Stimulated activated CD8-positive, alpha-beta memory T cell treated with anti-CD3 and anti-CD28 coated beads, Interleukin-7, amount 100 ng/mL, for 1 hour (primary cell): ENCODE data around the gene GAK.

Experiments used
- DNase-seq, 2 donors: peaks; one replicate each; pipeline ENCODE4 v3.0.0-alpha.2; 2020; ENCODE audit warnings: low read depth in 2 of 2

GAK gene

DNA sequence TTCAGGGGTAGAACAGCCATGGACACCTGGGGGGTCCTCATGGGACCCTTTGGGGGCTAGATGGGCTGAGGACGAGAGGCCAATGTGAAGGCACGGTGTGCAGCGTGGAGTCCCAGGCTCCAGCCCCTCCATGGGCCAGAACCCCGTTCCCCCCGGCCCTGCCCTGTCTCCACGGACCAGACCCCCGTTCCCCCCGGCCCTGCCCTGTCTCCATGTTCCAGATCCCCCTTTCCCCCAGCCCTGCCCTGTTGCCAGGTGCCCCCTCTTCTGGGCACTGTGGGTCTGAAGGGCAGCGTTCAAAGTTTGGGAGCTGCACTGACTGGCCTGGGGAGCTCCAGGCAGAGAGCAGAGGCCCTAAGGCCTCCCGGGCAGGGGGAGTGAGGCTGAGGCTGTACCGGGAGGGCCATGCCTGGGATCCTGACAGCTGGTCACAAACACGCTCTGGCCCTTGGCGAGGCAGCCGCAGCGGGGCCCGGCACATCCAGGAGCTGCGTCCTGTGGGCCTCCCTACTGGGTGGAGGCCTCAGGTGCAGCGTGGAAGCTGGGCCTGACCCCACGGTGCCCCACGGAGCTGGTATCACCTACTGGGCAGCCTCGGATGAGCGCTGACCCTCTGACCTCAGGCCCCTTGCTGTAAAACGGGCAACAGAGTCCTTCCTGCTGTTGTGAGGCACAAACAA lies 32.4 kb upstream of the GAK start:
- DNase-seq, result no peak

DNA sequence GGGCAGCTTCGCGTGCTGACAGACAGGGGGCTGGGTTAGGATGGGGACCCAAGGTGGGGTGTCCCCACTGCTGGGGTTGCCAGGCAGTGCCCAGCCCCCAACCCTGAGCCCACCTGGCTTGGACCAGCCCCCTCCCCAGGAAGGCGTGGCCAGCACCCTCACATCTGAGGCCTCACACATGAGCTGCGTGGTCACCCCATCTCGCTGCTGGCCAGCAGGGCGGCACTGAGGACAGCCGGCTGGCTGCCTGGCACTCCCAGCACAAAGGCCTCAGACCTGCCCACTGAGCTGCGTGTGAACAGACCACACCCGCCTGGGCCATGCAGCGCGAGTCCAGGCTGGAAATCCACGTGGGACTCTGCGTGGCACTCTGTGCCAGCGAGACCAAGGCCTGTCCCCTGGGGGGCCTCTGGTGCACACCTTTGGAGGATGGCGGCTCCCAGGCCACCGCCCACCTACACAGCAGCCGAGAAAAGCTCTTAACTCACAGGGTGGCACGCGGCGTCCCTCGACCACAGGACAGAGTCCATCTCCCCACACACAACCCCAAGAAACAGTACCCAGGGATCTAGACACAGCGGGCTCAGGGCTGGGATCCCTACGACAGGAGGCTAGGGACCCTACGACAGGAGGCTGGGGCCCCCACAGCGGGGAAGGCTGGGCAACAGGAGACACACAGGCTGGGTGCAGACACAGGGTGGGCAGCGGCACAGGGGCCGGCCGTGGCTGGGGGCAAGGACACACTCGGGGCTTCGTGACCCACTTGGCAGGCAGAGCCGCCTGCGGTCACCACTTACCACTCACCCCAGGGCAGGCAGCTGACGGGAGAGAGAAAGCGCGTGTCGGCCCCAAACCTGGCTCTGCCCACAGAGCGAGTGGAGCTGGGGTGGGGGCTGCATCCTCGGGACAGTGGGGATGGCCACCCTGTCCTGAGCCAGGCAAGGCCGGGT lies 31.4 kb upstream of the GAK start:
- DNase-seq, result no peak

DNA sequence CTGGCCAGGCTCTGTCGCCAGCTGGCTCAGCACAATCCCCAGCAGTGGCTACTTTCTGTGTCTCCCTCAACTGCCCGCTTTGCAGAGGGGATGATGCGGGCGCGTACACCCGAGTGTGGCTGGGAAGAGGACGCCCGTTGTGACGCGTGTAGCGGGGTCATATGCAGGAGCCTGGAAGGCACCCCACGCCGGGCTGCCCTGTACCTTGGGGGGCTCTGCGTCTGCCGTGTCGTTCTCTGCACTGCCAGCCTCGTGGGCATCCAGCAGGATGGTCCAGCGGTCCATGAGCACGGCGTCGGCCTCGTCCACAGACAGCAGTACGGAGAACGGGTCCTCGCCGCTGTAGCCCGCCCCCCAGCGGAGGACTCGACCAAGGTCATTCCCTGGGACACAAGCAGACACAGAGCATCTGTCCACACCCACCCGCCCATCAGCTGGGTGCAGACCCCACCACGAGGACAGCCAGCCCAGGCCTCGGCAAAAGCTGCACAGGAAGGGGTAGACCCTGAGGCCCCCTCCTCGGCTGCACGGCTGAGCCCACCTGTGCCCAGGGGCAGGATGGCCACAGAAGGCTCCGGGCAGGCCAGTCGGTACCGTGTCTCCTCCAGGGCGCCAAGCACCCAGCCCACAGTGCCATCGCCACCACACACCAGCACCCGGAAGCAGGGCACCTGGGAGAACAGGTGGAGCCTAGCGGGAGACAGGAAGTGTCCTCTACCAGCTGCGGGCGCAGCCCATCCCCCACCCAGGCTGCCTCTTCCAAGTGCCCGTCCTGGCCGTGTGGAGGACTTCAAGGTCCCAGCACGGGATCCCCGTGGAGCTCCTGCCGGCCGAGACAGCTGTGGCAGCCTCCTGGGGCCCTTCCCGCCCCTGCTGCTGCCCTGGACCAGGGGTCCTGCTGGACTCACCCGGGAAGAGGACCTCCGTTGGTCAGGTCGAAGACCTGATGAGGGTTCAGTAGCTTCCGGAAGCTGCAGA lies 30.4 kb upstream of the GAK start:
- DNase-seq, result no peak

DNA sequence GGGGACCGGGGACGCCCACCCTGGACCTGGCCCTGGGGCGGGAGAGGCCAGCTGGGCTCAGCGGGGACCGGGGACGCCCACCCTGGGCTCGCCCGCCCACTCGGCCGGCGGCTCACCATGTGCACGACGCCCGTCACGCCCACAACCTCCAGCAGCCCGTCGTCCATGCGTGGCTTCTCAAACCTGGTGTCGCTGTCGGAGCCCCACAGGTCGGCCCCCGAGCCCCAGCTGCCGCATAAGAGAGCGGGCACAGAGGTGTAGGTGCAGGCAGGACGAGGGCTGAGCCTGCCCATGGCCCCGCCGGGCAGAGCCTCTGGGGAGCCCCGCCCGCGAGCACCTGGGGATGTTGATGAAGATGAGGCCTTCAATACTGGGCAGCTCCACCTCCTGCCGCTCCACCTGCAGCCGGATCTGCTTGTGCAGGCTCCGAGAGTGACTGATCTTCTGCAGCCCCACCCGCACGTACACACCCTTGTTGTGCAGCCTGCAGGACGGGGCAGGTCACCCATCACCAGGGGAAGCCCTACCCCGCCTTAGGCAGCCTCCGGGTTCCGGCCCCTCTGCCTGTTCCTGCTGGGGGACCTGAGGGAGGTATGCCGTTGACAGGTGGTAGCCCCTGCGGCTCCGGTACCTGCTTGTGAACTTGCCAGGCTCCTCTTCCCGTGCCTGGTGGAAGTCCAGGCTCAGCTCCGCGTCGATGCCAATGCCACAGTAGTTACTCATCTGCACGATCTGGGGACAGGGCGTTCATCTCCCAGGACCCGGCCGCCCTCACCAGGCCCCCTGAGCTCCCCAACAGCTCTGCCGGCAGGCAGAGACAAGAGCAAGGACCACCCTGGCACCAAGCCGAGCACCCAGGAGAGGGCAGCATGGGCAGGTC lies 29.5 kb upstream of the GAK start:
- DNase-seq, result no peak

DNA sequence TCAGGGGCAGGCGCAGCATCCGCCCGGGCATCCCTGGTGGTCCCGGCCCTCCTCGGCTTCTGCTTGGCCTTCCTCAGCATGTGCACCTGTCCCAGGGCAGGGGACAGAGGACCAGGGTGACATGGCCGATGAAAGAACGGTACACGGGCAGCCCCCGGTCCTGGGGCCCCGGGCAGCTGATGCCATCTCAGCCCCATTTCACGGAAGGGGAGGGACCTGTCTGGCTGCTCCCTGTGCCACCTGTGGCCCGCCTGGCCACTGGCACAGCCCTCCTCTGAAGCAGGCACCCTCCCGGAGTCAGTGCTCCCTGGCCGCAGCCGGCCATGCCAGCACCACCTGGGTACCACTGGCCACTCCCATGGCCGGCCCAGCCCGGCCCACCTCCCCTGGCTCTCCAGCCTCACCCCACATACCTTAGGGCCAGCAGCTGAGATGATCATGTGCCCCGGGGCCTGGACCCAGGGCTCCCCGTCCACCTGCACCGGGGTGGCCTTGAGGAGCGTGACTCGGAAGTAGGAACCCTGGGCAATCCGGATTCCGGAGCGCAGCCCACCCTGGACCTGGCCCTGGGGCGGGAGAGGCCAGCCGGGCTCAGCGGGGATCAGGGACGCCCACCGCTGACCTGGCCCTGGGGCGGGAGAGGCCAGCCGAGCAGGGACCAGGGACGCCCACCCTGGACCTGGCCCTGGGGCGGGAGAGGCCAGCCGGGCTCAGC lies 28.7 kb upstream of the GAK start:
- no peak for DNase-seq

DNA sequence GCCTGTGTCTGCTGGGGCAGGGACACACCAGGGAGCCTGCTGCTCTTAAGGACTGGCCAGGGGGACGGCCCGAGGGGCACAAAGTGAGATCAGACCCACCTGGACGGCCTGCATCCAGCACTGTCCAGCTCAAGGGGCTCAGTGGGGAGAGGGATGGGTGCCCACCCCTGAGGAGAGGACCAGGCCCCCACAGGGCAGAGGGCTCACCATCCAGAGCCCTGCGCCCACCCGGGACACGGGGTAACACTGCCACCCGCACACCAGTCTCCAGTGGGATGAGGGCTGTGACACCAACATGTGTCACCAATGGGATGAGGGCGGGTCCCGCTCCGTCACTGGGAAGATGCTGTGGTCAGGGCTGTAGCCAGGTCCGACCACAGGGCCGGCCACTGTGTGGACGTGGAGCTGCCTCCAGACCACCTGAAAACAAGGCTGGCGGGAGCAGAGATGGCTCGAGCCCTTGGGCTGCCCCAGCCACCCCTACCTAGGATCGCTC lies 28.1 kb upstream of the GAK start:
- DNase-seq, result no peak

DNA sequence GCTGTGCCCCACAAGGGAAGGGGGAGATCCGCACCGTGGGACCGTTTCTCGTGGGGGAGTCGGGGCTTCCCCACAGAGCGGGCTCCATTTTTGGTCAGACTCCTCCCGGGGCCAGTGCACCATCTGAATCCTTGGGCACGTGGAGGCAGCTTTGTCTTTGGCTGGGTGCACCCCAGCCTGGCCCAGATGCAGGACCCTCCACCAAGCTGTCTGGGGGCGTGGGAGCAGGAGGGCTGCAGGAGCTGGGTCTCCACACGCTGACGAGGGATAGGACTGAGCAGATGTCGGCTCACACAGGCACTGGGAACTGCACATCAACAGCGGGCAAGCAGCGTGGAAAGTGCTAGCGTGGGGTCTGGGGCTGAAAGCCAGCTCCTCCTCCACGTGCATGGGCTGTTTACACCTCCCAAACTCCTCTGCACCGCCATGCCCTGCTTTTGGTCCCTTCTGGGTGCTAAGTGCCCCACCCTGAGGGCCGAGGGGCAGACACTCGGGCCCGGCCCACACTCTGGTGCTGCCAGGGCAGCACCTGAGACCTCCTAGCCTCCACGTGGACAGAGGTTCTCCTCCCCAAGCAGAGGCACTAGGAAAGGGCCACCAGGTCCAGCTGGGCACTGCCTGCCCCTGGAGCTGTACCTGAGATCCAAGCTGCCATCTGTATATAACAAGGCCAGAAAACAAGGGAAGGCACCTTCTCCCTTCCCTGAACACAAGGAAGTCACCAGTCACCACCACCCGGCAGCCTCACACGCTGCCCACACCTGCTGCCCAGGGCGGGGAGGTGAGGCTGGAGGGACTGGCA lies 27.4 kb upstream of the GAK start:
- no peak for DNase-seq

DNA sequence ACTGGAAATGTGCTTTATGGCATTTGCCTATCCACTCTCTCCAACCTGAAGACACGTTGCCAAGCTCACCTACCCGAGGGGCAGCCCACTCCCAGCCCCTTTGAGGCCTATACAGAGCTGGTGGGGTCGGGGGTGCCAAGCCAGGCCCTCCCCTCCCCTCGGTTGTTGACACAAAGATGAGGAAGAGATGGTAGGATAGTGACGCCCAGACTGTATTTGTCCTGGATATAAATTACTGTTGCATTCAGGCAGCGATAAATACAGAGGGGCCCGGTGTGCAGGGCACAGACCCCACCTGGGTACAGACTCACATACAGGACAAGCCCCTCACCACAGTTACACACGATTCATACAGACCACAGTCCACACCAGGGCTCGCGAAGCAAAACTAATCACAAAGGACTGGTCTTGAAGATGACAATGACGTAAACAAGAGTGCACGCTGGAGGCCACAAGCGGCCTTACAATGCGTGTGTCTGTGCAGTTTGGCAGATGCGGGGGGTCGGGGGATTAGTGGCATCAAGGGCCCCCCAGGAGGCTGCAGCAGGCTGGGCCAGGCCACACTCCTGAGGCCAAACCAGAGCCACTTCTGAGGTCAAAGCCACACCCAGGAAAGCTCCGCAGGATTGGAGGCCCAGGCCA lies 26.7 kb upstream of the GAK start:
- DNase-seq, result no peak

DNA sequence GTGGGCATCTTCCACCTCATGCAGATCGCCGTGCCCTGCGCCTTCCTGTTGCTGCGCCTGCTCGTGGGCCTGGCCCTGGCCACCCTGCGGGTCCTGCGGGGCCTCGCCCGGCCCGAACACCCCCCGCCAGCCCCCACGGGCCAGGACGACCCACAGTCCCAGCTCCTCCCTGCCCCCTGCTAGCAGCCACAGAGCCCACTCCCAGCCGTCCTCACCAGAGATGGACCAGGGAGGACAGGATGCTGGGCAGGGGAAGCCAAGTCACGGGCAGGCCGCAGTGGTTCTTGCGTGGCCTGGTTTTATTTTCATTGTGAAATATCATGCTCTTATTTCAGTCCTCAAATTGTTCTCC lies 26.2 kb upstream of the GAK start:
- DNase-seq, result no peak

DNA sequence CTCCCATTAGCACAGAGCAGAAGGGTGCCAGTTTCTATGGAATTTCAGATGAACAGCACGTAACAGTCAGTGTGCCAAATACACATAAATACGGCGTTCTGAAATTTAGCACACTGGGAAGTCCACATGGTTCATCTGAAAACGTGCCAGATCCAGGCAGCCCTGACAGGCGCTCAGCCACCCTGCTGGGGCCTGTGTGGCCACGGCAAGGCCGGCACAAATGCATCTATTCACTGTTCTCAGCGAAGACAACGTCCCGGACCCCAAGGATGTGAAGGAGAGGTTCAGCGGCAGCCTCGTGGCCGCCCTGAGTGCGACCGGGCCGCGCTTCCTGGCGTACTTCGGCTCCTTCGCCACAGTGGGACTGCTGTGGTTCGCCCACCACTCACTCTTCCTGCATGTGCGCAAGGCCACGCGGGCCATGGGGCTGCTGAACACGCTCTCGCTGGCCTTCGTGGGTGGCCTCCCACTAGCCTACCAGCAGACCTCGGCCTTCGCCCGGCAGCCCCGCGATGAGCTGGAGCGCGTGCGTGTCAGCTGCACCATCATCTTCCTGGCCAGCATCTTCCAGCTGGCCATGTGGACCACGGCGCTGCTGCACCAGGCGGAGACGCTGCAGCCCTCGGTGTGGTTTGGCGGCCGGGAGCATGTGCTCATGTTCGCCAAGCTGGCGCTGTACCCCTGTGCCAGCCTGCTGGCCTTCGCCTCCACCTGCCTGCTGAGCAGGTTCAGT lies 25.6 kb upstream of the GAK start:
- no peak for DNase-seq

DNA sequence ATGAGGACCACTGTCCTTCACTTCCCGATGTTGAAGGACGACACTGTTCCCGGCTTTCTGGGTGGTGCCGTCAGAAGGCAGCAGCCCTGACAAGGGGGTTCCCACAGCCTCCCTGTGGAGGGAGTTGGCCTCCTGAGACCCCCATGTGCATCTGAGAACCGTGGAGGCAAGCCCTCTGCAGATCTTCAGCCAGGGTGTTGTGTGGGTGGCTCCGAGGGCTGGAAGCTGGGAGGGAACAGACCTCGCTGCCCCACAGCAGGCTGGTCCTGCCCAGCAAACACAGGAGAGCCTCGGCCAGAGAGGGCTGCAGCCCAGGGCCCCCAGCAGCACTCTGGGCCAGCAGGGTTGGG lies 25.1 kb upstream of the GAK start:
- DNase-seq, result no peak

DNA sequence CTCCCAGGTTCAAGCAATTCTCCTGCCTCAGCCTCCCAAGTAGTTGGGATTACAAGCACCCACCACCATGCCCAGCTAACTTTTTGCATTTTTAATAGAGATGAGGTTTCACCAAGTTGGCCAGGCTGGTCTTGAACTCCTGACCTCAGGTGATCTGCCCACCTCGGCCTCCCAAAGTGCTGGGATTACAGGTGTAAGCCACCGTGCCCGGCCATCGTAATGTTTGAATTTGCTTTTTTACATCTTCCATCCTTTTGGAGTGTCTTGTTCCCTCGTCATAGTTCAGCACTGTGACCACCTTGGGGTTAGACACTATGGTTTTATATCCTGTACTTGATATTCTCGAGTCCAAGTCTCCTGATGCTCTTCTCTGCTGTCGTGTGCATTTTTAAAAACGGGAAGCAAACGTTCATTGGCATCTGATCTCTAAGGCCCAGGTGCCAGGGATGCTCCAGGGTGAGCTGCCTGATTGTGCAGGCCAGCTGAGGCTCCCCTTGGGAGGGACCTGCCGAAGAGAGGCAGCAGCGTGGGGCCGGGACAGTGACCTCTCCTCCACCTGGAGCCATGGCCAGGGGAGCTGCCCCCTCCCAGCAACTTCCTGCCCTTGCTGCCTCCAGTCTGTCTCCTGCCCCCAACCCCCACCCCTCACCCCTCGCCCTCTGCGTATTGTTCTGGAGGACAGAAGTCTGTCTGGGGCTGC lies 24.6 kb upstream of the GAK start:
- DNase-seq, result no peak

DNA sequence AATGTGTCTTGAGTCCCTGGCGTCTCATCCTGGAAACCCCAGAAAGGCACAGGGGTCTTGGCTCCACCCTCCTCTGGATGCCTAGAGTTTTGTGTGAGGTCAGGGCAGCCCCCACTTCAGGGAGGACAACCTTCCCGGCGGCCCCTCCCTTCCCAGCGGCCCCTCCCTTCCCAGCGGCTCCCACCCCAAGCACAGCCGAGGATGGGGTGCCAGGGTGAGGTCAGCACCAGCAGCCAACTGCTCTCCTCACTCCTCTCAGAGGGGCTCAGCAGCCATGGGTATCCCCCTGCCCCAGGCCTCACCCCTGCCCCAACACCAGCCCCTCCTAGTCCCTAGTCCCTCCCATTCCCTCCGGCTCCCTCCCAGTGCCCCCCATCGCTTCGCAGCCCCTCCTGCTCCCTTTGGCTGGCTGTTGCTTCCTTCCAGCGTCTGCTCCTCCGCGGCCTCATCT lies 23.8 kb upstream of the GAK start:
- DNase-seq, result no peak

DNA sequence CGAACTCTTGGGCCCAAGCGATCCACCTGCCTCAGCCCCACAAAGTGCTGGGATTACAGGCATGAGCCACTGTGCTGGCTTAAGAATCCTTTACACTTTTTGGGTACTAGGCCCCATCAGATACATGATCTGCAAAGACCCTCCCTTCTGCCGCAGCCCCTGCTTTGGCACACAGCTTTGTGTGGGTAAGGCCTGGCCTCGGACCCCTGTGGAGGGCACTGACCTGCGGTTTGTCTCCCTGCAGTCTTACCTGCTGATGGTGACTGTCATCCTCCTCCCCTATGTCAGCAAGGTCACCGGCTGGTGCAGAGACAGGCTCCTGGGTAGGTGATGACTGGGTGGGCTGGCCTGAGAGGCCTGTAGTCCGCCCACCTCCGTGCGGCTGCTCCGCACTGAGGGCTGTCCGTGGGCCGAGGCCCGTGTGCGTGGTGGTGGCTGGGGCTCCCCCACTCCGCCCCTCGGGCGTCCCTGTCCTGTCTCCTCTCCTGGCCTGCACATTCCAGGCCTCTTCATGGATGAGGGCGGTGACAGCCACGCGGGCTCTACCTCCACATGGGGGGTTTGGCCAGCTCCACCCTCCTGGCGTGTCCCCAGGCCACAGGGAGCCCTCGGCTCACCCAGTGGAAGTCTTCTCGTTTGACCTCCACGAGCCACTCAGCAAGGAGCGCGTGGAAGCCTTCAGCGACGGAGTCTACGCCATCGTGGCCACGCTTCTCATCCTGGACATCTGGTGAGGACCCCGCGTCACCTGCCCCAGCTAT lies 23.2 kb upstream of the GAK start:
- DNase-seq, result no peak

DNA sequence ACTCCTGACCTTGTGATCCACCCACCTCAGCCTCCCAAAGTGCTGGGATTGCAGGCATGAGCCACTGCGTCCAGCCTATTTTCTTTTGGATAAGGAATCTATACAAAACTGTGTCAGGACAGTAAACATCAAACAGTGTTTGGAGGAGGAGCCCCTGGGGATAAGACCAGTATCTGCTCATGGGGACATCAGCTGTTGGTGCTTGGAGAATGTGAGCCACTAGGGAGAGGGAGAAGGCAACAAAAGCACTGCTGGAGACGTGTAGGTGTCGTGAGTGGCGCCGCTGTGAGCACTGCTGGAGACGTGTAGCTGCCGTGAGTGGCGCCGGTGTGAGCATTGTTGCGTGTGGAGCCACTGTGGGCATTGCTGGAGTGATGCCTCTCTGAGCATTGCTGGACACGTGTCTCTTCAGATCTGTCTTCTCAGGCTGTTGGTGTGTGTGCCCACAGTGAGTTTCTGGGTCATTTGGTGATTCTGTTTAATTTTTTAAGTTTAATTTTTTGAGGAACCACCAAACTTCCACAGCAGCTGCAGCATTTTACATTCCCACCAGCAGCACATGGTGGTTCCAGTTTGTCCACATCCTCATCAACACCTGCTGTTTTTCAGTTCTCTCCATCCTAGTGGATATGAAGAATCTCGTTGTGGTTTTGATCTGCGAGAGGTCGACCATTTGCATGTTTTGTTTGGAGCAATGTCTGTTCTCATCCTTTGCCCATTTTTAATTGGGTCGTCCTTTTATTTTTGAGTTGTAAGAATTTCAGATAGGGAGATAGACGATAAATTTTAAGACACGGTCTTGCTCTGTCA lies 22.3 kb upstream of the GAK start:
- no peak for DNase-seq

DNA sequence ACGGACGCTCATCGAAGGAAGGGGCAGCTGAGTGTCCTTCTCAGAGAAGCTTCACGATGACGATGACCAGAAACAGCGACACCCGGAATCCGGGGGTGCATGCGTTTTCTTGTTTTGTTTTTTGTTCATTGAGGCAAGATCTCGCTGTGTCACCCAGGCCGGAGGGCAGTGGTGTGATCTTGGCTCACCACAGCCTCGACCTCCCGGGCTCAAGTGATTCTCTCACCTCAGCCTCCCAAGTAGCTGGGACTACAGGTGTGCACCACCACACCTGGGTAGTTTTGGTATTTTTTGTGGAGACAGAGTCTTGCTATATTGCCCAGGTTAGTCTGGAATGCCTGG lies 21.4 kb upstream of the GAK start:
- no peak for DNase-seq
